ENCODE results near the gene NAMPT. TPM values are rescaled to one million over a fixed set of nuclear protein-coding genes. Genes with fewer than 3 reads are reported as not detected.

NAMPT gene
- total and polyA plus RNA-seq, 5 donors = 57.1 to 219 (median 118) TPM

DNA sequence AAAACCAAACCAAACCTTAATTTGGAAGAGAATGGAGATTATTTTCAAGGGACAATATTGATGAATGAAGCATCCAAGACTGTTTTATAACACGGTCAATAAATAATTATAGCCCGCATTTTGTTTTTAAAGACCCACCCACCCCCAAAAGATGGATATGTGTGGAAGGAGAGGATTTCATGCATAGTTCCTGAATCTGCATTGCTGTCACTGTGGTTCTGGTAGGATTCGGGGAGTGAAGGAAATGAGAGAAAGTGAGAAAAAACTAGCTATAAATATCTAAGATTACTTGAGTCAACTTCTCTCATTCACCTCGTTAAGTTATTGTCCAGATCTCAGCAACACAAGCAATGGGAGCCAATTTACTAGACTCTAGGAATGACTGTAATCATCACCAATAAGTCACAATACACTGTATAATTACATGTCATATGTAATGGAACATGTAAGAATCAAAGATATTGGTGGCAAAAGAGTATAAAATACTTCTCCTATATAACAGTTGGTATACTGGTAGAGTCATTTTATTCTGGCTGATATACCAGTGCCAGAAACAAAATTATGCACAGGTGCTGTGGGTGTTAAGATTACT is 30.2 kb downstream of the NAMPT start:
- DNase-seq (no peak), ATAC-seq (no peak)
- no peaks in the 10 kb centered on the region for H3K4me1 ChIP-seq (ENCODE audit: control insufficient read depth, insufficient read depth, low read length)
- no peak overlapping the region for H3K27ac ChIP-seq (ENCODE audit: low read length)
- no peaks in the 10 kb centered on the region for H3K9me3 ChIP-seq (ENCODE audit: control insufficient read depth, low read length)
- H3K4me3 ChIP-seq (ENCODE audit: low read length) = no peak overlapping the region
- WGBS = 87% methylated on average over 4 of the region's 4 CpGs
- intact Hi-C loops (cut with DNase I) = no loop called here
- H3K27me3 ChIP-seq (ENCODE audit: control insufficient read depth, insufficient read depth) = no peaks in the 10 kb centered on the region

DNA sequence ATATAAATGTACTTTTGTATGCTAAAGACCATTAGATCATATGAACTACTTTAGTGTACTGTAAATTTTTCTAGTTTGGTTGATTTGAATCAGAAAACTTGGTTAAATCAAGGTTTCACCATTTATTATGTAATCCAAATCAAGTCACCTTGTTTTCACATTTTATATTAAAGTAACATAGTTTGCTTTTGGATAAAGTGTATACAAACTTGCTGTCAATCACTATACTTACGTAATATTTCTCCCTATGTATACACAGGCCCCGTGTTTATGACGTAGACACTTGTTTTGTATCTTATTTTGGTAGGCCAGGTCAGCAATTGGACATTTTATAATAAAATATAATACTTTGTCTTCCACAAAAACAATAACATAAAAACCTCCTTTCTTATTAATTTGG is 32.2 kb downstream of the NAMPT start:
- ATAC-seq = no peak
- H3K27ac ChIP-seq (ENCODE audit: low read length) = no peak overlapping the region
- H3K9me3 ChIP-seq (ENCODE audit: control insufficient read depth, low read length) = no peaks in the 10 kb centered on the region
- no peaks in the 10 kb centered on the region for H3K27me3 ChIP-seq (ENCODE audit: control insufficient read depth, insufficient read depth)
- intact Hi-C loops (cut with DNase I) = no loop called here
- H3K4me3 ChIP-seq (ENCODE audit: low read length) = no peak overlapping the region
- DNase-seq = no peak
- no peaks in the 10 kb centered on the region for H3K4me1 ChIP-seq (ENCODE audit: control insufficient read depth, insufficient read depth, low read length)
- WGBS = 97% methylated on average over 3 of the region's 3 CpGs

DNA sequence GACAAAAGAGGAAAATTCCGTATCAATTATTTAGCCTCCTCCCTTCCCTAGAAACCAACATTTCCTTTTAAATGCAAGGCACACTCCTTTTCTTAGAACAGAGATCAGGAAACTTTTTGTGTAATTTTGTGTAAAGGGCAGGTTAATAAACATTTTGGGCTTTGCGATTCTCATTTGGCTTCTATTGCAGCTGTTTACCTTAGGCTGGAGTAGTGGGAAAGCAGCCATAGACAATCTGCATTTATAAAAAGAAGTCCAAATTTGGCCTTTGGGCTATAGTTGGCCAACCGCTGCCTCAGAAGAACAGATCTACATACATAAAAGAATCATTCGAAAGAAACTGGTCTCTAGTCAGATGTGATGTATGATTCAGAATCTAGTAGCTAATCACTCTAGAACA is 35.3 kb downstream of the NAMPT start:
- intact Hi-C loops (cut with DNase I) = no loop called here
- no peak overlapping the region for H3K4me3 ChIP-seq (ENCODE audit: low read length)
- H3K9me3 ChIP-seq (ENCODE audit: control insufficient read depth, low read length) = no peaks in the 10 kb centered on the region
- H3K27ac ChIP-seq (ENCODE audit: low read length) = no peak overlapping the region
- DNase-seq (no peak), ATAC-seq (no peak)
- no peaks in the 10 kb centered on the region for H3K27me3 ChIP-seq (ENCODE audit: control insufficient read depth, insufficient read depth)
- WGBS = 98% methylated on average over 4 of the region's 4 CpGs
- H3K4me1 ChIP-seq (ENCODE audit: control insufficient read depth, insufficient read depth, low read length) = no peaks in the 10 kb centered on the region

DNA sequence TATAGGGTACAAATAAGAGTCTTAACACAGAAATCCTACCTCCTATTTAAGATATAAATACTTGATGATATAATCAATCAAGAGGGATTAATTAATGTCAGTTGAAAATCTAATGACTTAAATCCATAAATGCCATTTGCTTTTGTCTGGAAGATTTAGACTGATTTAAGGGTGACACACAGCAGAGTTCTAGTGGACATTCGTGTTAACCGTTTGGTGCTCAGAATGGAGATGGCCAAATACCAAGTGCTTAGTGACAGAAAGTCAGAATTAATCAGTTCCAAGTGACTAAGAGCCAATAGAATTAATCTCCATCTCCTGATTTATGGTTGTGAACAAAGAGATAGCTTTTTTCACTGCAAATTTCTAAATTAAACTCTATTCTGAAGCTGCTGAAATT is 36.2 kb downstream of the NAMPT start:
- no peaks in the 10 kb centered on the region for H3K4me1 ChIP-seq (ENCODE audit: control insufficient read depth, insufficient read depth, low read length)
- H3K27ac ChIP-seq (ENCODE audit: low read length) = no peak overlapping the region
- no peak for DNase-seq
- H3K9me3 ChIP-seq (ENCODE audit: control insufficient read depth, low read length) = no peaks in the 10 kb centered on the region
- no peak overlapping the region for H3K4me3 ChIP-seq (ENCODE audit: low read length)
- WGBS = over 99% methylated on average over 2 of the region's 2 CpGs
- no peak for ATAC-seq
- no peaks in the 10 kb centered on the region for H3K27me3 ChIP-seq (ENCODE audit: control insufficient read depth, insufficient read depth)
- intact Hi-C loops (cut with DNase I) = no loop called here

DNA sequence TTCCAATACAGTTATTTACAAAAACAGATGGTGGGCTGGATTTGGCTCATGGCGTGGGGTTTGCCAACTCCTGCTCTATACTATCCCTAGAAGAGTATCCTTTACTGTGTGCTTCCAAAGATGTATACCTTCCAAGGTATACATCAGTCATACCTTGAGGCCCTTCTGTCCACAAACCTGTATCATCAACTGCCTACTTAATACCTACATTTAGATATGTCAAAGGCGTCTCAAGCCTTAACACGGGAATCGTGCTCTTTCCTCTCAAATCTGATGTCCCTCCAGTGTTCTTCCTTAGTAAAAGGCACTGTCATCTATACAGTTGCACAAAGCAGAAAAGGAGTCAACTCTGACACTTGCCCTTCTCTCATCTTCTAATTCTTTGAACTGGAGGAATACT is 36.9 kb downstream of the NAMPT start:
- ATAC-seq (peak in 1 of 2 donors; percentile 31), DNase-seq (no peak)
- 97% methylated on average over 4 of the region's 4 CpGs for WGBS
- intact Hi-C loops (cut with DNase I) = no loop called here
- H3K9me3 ChIP-seq (ENCODE audit: control insufficient read depth, low read length) = no peaks in the 10 kb centered on the region
- H3K27ac ChIP-seq (ENCODE audit: low read length) = no peak overlapping the region
- H3K4me3 ChIP-seq (ENCODE audit: low read length) = no peak overlapping the region
- H3K4me1 ChIP-seq (ENCODE audit: control insufficient read depth, insufficient read depth, low read length) = no peaks in the 10 kb centered on the region
- no peaks in the 10 kb centered on the region for H3K27me3 ChIP-seq (ENCODE audit: control insufficient read depth, insufficient read depth)

DNA sequence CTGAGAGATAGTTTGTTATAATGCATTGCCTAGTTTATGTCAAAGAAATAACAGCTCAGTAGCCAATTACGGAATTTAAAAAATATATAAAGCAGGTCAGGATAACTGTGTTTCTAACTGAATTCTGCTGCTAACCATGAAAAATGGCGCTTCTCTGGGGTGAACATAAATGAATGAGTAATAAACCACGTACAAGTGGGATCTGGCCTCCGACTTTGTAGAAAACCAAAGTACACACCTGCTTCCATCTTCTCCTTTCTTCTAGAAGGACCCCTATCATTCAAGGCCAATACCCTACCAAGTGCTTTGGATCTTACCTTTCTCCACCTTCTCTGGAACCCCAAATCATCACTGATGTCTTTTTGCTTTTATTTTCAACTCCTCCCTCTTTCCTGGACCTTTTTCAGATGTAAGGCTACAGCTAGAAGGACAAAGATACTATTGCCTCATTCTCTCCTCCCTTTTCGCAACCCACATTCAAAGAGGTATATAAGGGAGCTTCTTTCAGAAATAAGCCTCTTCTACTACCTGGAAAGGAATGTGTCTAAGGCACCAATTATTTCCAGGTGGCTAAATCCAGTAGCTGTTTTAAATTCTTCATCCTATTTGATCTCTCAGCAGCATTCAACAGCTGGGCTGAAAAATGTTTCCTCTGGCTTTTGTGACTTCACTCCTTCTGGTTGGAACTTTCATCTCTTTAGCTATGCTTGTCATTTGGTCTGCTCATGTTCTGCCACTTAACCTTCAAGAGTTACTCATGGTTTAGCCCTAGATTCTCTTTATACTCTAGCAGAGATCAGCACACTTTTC is 37.7 kb downstream of the NAMPT start:
- no peaks in the 10 kb centered on the region for H3K4me1 ChIP-seq (ENCODE audit: control insufficient read depth, insufficient read depth, low read length)
- H3K27me3 ChIP-seq (ENCODE audit: control insufficient read depth, insufficient read depth) = no peaks in the 10 kb centered on the region
- H3K9me3 ChIP-seq (ENCODE audit: control insufficient read depth, low read length) = no peaks in the 10 kb centered on the region
- 89% methylated on average over 5 of the region's 5 CpGs for WGBS
- intact Hi-C loops (cut with DNase I) = no loop called here
- DNase-seq (no peak), ATAC-seq (peak in 1 of 2 donors; percentile 15)
- H3K4me3 ChIP-seq (ENCODE audit: low read length) = no peak overlapping the region
- H3K27ac ChIP-seq (ENCODE audit: low read length) = no peak overlapping the region

DNA sequence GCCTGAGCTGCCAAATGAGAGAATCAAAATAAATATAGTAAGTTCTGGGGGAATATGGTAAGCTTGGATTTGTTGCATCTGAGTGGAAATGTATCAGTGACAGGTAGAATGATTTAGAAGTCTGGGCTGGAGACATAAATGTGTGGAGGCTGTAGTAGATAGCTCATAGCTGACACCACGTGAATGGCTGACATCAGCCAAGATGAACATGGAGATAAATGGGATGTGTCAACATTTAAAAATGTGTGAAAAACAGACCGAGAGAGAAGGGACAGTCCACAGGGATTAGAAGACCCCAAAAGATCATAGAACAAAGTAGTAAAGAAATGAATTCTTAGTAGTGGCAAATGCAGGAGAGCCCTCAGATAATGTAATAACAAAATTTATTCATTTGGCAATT is 40.9 kb downstream of the NAMPT start:
- DNase-seq (no peak), ATAC-seq (peak in 1 of 2 donors; percentile 22)
- WGBS = 47% methylated on average over 2 of the region's 2 CpGs
- Histone ChIP-seq H3K4me3 (ENCODE audit: low read length) (no peak overlapping the region), H3K27ac (ENCODE audit: low read length) (no peak overlapping the region), H3K4me1 (ENCODE audit: control insufficient read depth, insufficient read depth, low read length) (no peaks in the 10 kb centered on the region), H3K27me3 (ENCODE audit: control insufficient read depth, insufficient read depth) (no peaks in the 10 kb centered on the region), H3K9me3 (ENCODE audit: control insufficient read depth, low read length) (no peaks in the 10 kb centered on the region)
- intact Hi-C loops (cut with DNase I) = no loop called here

DNA sequence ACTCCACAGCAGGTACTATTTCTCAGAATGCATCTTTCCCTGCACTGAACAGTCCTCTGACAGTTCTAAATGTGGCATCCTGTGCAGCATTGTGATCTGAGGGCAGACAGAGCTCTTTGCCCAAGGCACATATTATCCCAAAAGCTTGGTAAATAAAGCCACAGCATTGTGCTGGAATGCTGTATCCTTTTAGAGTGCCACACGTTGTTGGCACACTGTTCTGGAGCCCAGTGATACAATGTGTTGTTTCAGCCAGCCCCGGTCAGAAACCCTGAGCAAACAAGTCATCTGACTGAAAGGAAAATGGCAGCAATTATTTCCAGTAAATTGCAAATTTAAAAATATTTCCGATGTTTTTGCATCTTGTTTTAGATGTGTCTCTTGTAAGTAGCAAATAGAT is 45.4 kb downstream of the NAMPT start:
- intact Hi-C loops (cut with DNase I) = no loop called here
- 67% methylated on average over 3 of the region's 3 CpGs for WGBS
- Histone ChIP-seq H3K27me3 (ENCODE audit: control insufficient read depth, insufficient read depth) (no peaks in the 10 kb centered on the region), H3K27ac (ENCODE audit: low read length) (peak overlapping the region; percentile 23), H3K9me3 (ENCODE audit: control insufficient read depth, low read length) (no peaks in the 10 kb centered on the region), H3K4me1 (ENCODE audit: control insufficient read depth, insufficient read depth, low read length) (peaks cover 6% of the 10 kb centered on the region), H3K4me3 (ENCODE audit: low read length) (no peak overlapping the region)
- no peak for DNase-seq
- peak in 1 of 2 donors; percentile 34 for ATAC-seq

DNA sequence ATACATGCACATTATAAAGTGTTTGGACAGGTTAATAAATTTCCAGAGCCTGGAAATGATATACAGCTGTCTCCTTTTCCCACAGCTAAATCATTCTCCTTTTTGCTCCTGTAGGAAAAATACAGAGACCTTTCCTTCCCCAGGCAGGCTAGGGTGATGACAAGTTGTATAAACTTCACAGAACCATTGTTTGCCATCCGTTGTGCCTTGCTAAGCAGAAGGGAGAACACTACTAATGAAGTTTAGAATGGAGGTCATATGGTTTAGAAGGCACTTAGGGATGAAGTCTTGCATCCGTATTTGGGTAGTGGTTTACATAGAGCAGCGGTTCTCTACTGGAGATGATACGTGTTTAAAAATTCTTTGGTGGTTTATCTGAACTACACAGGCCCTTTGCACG is 46.0 kb downstream of the NAMPT start:
- Histone ChIP-seq H3K4me3 (ENCODE audit: low read length) (no peak overlapping the region), H3K27ac (ENCODE audit: low read length) (no peak overlapping the region), H3K9me3 (ENCODE audit: control insufficient read depth, low read length) (no peaks in the 10 kb centered on the region), H3K4me1 (ENCODE audit: control insufficient read depth, insufficient read depth, low read length) (peaks cover 6% of the 10 kb centered on the region), H3K27me3 (ENCODE audit: control insufficient read depth, insufficient read depth) (no peaks in the 10 kb centered on the region)
- no peak for DNase-seq
- no peak for ATAC-seq
- WGBS = 65% methylated on average over 5 of the region's 5 CpGs
- intact Hi-C loops (cut with DNase I) = no loop called here

DNA sequence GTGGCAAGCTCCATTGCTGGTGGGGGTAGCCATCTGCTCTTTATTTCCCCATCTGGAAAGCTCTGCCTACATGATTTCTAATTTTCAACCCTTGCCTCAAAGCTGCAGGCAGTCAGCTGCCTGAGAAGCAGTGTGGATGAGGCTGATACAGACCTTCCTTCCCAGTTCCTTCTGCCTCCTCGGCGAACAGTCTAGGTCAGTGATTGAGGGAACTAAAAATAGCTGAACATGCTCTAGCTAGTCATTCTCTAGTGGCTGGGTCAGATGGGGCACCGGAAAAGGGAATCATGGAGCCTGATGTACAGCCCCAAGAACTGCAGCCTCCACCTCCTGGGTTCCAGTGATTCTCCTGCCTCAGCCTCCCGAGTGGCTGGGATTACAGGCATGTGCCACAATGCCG is 48.7 kb downstream of the NAMPT start:
- ATAC-seq (peak; percentile 56 to 62), DNase-seq (no peak)
- no peaks in the 10 kb centered on the region for H3K9me3 ChIP-seq (ENCODE audit: control insufficient read depth, low read length)
- no peaks in the 10 kb centered on the region for H3K27me3 ChIP-seq (ENCODE audit: control insufficient read depth, insufficient read depth)
- no peak overlapping the region for H3K27ac ChIP-seq (ENCODE audit: low read length)
- no peak overlapping the region for H3K4me3 ChIP-seq (ENCODE audit: low read length)
- intact Hi-C loops (cut with DNase I) = no loop called here
- 60% methylated on average over 5 of the region's 5 CpGs for WGBS
- H3K4me1 ChIP-seq (ENCODE audit: control insufficient read depth, insufficient read depth, low read length) = peaks cover 6% of the 10 kb centered on the region

DNA sequence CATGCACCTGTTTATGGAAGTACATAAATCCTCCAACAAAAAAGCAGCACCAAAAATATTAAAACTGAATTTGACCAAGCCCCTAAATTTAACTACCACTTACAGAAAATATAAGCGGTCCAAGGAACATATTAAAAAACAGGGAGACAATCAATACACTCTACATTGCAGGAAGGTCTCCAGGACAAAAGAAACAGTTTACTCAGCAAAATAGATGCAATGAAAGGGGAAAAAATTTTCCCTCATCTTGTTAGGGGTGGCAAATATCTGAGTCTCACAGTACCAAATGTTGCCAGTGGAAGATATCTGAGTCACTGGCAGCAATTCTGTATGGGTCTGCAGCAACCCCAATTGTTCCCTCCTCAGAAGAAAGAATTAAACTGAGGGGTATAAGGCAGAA is 50.4 kb downstream of the NAMPT start:
- no peak overlapping the region for H3K27ac ChIP-seq (ENCODE audit: low read length)
- DNase-seq = no peak
- WGBS = 95% methylated on average over 1 of the region's 1 CpG

More for the DNA sequence above, 50.4 kb downstream of the NAMPT start:
- Histone ChIP-seq H3K4me1 (ENCODE audit: control insufficient read depth, insufficient read depth, low read length) (peaks cover 6% of the 10 kb centered on the region), H3K27me3 (ENCODE audit: control insufficient read depth, insufficient read depth) (no peaks in the 10 kb centered on the region), H3K4me3 (ENCODE audit: low read length) (no peak overlapping the region), H3K9me3 (ENCODE audit: control insufficient read depth, low read length) (no peaks in the 10 kb centered on the region)
- no peak for ATAC-seq
- intact Hi-C loops (cut with DNase I) = no loop called here
